H1 (cell line): ENCODE data around the gene LEKR1. TPM values are rescaled to one million over a fixed set of nuclear protein-coding genes. Genes with fewer than 3 reads are reported as not detected.

ENCODE experiments used
- CTCF ChIA-PET: fragments of 300-600 bp; sonication (Branson Sonifier 250); formaldehyde crosslinking; loops from one replicate; lab custom pipeline; 2021; ENCODE audit not compliant: partially characterized antibody; lab: Charles Lee
- POLR2A ChIA-PET: fragments of 300-600 bp; sonication (Branson Sonifier 250); formaldehyde crosslinking; loops from one replicate; lab custom pipeline; 2021; ENCODE audit warnings: inconsistent platforms; ENCODE audit not compliant: partially characterized antibody; lab: Charles Lee
- DNase-seq, 2 experiments: peaks; one replicate each; pipeline versions ENCODE4 v3.0.0 to v3.0.0-alpha.2; 2010 to 2022; ENCODE audit warnings: low spot score in 2 of 2, low read depth in 1 of 2, mixed read lengths in 1 of 2
- FAIRE-seq: peaks from 2 replicates; lab custom pipeline; 2011; peaks lifted over from hg19 to GRCh38; lab: Jason Lieb, UNC
- H2AFZ ChIP-seq: 2 replicates; pipeline ENCODE4 v1.8.1; 2012; ENCODE audit warnings: low read length, inconsistent platforms
- H2AK5ac ChIP-seq: 2 replicates; pipeline ENCODE4 v1.6.1; 2013; ENCODE audit warnings: low read depth, low read length
- H2BK120ac ChIP-seq: replicated peaks from 2 replicates; pipeline ENCODE3; 2013; ENCODE audit warnings: low read depth, low read length, inconsistent platforms
- H2BK12ac ChIP-seq: 2 replicates; pipeline ENCODE4 v1.6.1; 2013; ENCODE audit warnings: low read depth, low read length
- H2BK15ac ChIP-seq: 2 replicates; pipeline ENCODE4 v1.6.1; 2013; ENCODE audit warnings: low read length
- H2BK20ac ChIP-seq: 2 replicates; pipeline ENCODE4 v1.6.1; 2013; ENCODE audit warnings: low read length
- H2BK5ac ChIP-seq: 2 replicates; pipeline ENCODE4 v1.6.1; 2013; ENCODE audit warnings: low read depth, low read length
- H3K14ac ChIP-seq: 2 replicates; pipeline ENCODE4 v1.6.1; 2013; ENCODE audit warnings: inconsistent platforms; ENCODE audit not compliant: insufficient read length
- H3K18ac ChIP-seq: 2 replicates; pipeline ENCODE4 v1.6.1; 2013; ENCODE audit warnings: low read length; ENCODE audit errors: extremely low read depth
- H3K23ac ChIP-seq: 2 replicates; pipeline ENCODE4 v1.6.1; 2013; ENCODE audit warnings: inconsistent platforms; ENCODE audit not compliant: insufficient read length
- H3K23me2 ChIP-seq: 2 replicates; pipeline ENCODE4 v1.6.1; 2013; ENCODE audit warnings: low read depth, low read length
- H3K27ac ChIP-seq: 2 replicates; pipeline ENCODE4 v1.6.1; 2011; ENCODE audit warnings: low read depth, low read length, inconsistent platforms
- H3K27me3 ChIP-seq, 4 experiments: replicated peaks in 1 of 4; 1 replicate in 1 of 4; 2 replicates in 3 of 4; pipeline versions ENCODE4 v1.6.1 to v1.8.1; 2011 to 2013; ENCODE audit warnings: low read length in 3 of 4, mild to moderate bottlenecking in 3 of 4, inconsistent platforms in 2 of 4, mixed read lengths in 2 of 4, moderate library complexity in 1 of 4; ENCODE audit not compliant: control insufficient read depth in 3 of 4, insufficient read depth in 3 of 4; ENCODE audit errors: extremely low read depth in 1 of 4
- H3K36me3 ChIP-seq, 4 experiments: 2 replicates each; pipeline versions ENCODE4 v1.6.1 to v1.8.1; 2011 to 2013; ENCODE audit warnings: mild to moderate bottlenecking in 4 of 4, low read length in 3 of 4, moderate library complexity in 2 of 4, control low read depth in 1 of 4, inconsistent platforms in 1 of 4; ENCODE audit not compliant: insufficient read depth in 4 of 4, control insufficient read depth in 2 of 4
- H3K4ac ChIP-seq: replicated peaks from 2 replicates; pipeline ENCODE3; 2013; ENCODE audit warnings: low read length, low read depth, mixed read lengths, inconsistent platforms; ENCODE audit not compliant: insufficient read length
- H3K4me1 ChIP-seq, 4 experiments: replicated peaks in 1 of 4; 1 replicate in 1 of 4; 2 replicates in 3 of 4; pipeline versions ENCODE4 v1.6.1 to v1.8.1; 2011 to 2013; ENCODE audit warnings: low read length in 3 of 4, inconsistent platforms in 2 of 4, mixed read lengths in 1 of 4; ENCODE audit not compliant: insufficient read depth in 4 of 4, control insufficient read depth in 3 of 4
- H3K4me2 ChIP-seq, 2 experiments: 2 replicates each; pipeline versions ENCODE4 v1.6.1 to v1.8.1; 2011 to 2013; ENCODE audit warnings: low read depth in 2 of 2, low read length in 2 of 2, control low read depth in 1 of 2, inconsistent platforms in 1 of 2, mild to moderate bottlenecking in 1 of 2; ENCODE audit not compliant: insufficient read depth in 1 of 2
- H3K4me3 ChIP-seq, 4 experiments: fragments of 200-600, 300-600 bp in 1 of 4; sonication (generic), shearing (Covaris generic), sonication (Bioruptor Twin) in 1 of 4; 2 replicates each; pipeline versions ENCODE4 v1.5.1 to v1.8.1; 2011 to 2016; ENCODE audit warnings: low read length in 4 of 4, low read depth in 3 of 4, control low read depth in 2 of 4, inconsistent platforms in 2 of 4, mild to moderate bottlenecking in 2 of 4, mixed read lengths in 1 of 4, moderate library complexity in 1 of 4; ENCODE audit not compliant: insufficient read depth in 2 of 4; ENCODE audit errors: extremely low read depth in 1 of 4
- H3K56ac ChIP-seq: replicated peaks from 2 replicates; pipeline ENCODE3; 2013; ENCODE audit warnings: low read depth, mild to moderate bottlenecking, mixed read lengths, low read length, inconsistent platforms; ENCODE audit not compliant: insufficient read length
- H3K79me1 ChIP-seq: 2 replicates; pipeline ENCODE4 v1.6.1; 2013; ENCODE audit warnings: low read depth, low read length, control low read depth
- H3K79me2 ChIP-seq, 2 experiments: 2 replicates each; pipeline versions ENCODE4 v1.6.1 to v1.8.1; 2012 to 2013; ENCODE audit warnings: low read length in 2 of 2, mild to moderate bottlenecking in 2 of 2, inconsistent platforms in 1 of 2; ENCODE audit not compliant: insufficient read depth in 2 of 2, control insufficient read depth in 1 of 2
- H3K9ac ChIP-seq, 4 experiments: replicated peaks in 1 of 4; 1 replicate in 1 of 4; 2 replicates in 3 of 4; pipeline versions ENCODE4 v1.6.1 to v1.8.1; 2011 to 2013; ENCODE audit warnings: low read depth in 3 of 4, low read length in 3 of 4, control low read depth in 2 of 4, mild to moderate bottlenecking in 2 of 4, moderate library complexity in 2 of 4, inconsistent platforms in 1 of 4; ENCODE audit errors: extremely low read depth in 1 of 4
- H3K9me3 ChIP-seq, 2 experiments: 2 replicates each; pipeline versions ENCODE4 v1.6.1 to v1.8.1; 2012 to 2013; ENCODE audit warnings: mild to moderate bottlenecking in 2 of 2, moderate library complexity in 2 of 2, control low read depth in 1 of 2, inconsistent platforms in 1 of 2, low read depth in 1 of 2, low read length in 1 of 2, mixed read lengths in 1 of 2; ENCODE audit not compliant: insufficient read depth in 2 of 2
- H4K20me1 ChIP-seq, 2 experiments: replicated peaks in 1 of 2; 2 replicates each; pipeline versions ENCODE3 to v1.8.1; 2011 to 2013; ENCODE audit warnings: inconsistent platforms in 2 of 2, low read length in 2 of 2, mild to moderate bottlenecking in 1 of 2; ENCODE audit not compliant: insufficient read depth in 2 of 2, control insufficient read depth in 1 of 2
- H4K5ac ChIP-seq: 2 replicates; pipeline ENCODE4 v1.6.1; 2013; ENCODE audit warnings: low read length, low read depth, mixed read lengths, inconsistent platforms; ENCODE audit not compliant: insufficient read length
- H4K8ac ChIP-seq: 2 replicates; pipeline ENCODE4 v1.8.0; 2013; ENCODE audit warnings: mild to moderate bottlenecking, moderate library complexity, low read length, inconsistent platforms; ENCODE audit not compliant: insufficient read depth; ENCODE audit errors: extremely low read depth
- H4K91ac ChIP-seq: replicated peaks from 2 replicates; pipeline ENCODE3; 2013; ENCODE audit warnings: low read length, mixed read lengths, inconsistent platforms; ENCODE audit not compliant: insufficient read length
- JUND ChIP-seq: IDR thresholded peaks from 2 replicates; pipeline ENCODE4 v1.6.1; 2011; ENCODE audit warnings: mild to moderate bottlenecking, improper control_type of control experiment, low read length
- KDM1A ChIP-seq: fragments of 200-600, 300-600 bp; sonication (generic); IDR thresholded peaks from 2 replicates; pipeline ENCODE4 v1.7.1; 2016; ENCODE audit warnings: mild to moderate bottlenecking, low read length, borderline replicate concordance
- KDM5A ChIP-seq: fragments of 200-600 bp; IDR thresholded peaks from 2 replicates; pipeline ENCODE4 v1.7.1; 2012; ENCODE audit warnings: mild to moderate bottlenecking, low read length, inconsistent platforms, mixed read lengths
- NRF1 ChIP-seq: IDR thresholded peaks from 2 replicates; pipeline ENCODE4 v1.6.1; 2011; ENCODE audit warnings: mild to moderate bottlenecking, low read depth, low read length, improper control_type of control experiment
- RNF2 ChIP-seq: fragments of 200-900, 300-1000 bp; sonication (generic); IDR thresholded peaks from 2 replicates; pipeline ENCODE4 v1.7.1; 2016; ENCODE audit warnings: borderline replicate concordance, low read depth, mild to moderate bottlenecking, antibody characterized with exemption, low read length; ENCODE audit not compliant: poor library complexity, severe bottlenecking; ENCODE audit errors: missing control alignments
- SIN3A ChIP-seq, 2 experiments: IDR thresholded peaks in 1 of 2; conservative IDR thresholded peaks in 1 of 2; 2 replicates each; pipeline ENCODE4 v1.6.1; 2011 to 2012; ENCODE audit warnings: low read length in 2 of 2, improper control_type of control experiment in 1 of 2, low read depth in 1 of 2, mild to moderate bottlenecking in 1 of 2
- TBP ChIP-seq: IDR thresholded peaks from 2 replicates; pipeline ENCODE4 v1.6.1; 2011; ENCODE audit warnings: low read depth, low read length, improper control_type of control experiment
- USF2 ChIP-seq: IDR thresholded peaks from 2 replicates; pipeline ENCODE4 v1.6.1; 2011; ENCODE audit warnings: low read length, improper control_type of control experiment
- WGBS, 2 experiments: shearing (Covaris generic) in 1 of 2; methylation state at CpG; one replicate each; pipeline versions ENCODE4 v1.1.6 to v1.1.7; 2013 to 2015; ENCODE audit warnings: low lambda C conversion rate in 2 of 2, mixed read lengths in 2 of 2, inconsistent platforms in 1 of 2, low coverage in 1 of 2, missing lambda C conversion rate in 1 of 2; ENCODE audit not compliant: insufficient replicate concordance in 2 of 2, insufficient coverage in 1 of 2, insufficient read length in 1 of 2; ENCODE audit errors: extremely low coverage in 1 of 2, missing lambda C conversion rate in 1 of 2; 5-methylcytosine and 5-hydroxymethylcytosine counted together
- polyA plus RNA-seq, 7 experiments: library from polyadenylated mRNA; depleted of rRNA in 3 of 7; stranded (reverse) in 5 of 7; unstranded in 2 of 7; fragments of >200 nt in 5 of 7; fragments of 200-250 nt in 2 of 7; gene quantifications; 1 replicate in 5 of 7; 2 replicates in 1 of 7; 4 replicates in 1 of 7; pipeline versions ENCODE4 v1.2.1 to v1.2.3, GENCODE V29; 2011 to 2013; ENCODE audit warnings: missing spikeins in 2 of 7, mixed read lengths in 2 of 7
- total RNA-seq: library from RNA; stranded (reverse); fragmentation: NEBNext Ultra II Directional; extraction: Animal tissue kit (Norgen Biotek cat#: 25700); gene quantifications from 2 replicates; pipeline ENCODE4 v1.2.1, GENCODE V29; 2021
- TF ChIP-seq, protein P1 (sequence below), 3 experiments: IDR thresholded peaks; 1 replicate in 2 of 3; 2 replicates in 1 of 3; pipeline versions ENCODE4 v1.5.1 to v1.6.1; 2011; ENCODE audit warnings: low read length in 3 of 3, mild to moderate bottlenecking in 3 of 3, inconsistent platforms in 2 of 3, low read depth in 1 of 3, moderate library complexity in 1 of 3; ENCODE audit not compliant: insufficient read depth in 1 of 3; ENCODE audit errors: control extremely low read depth in 1 of 3

Gene LEKR1
- total and polyA plus RNA-seq, 2 of the 8 experiments (the other 6 are each of a cell fraction or from before 2014, with no cell fraction given), result 0.08 TPM; not detected in 1

- Histone ChIP-seq H3K79me2 (no peaks in the 10 kb centered on the region), H3K23me2 (no peaks in the 10 kb centered on the region), H3K27ac (no peak overlapping the region), H2AK5ac (no peak overlapping the region), H3K4me2 (no peak overlapping the region), H2AFZ (no peak overlapping the region), H2BK20ac (no peak overlapping the region), H3K27me3 (peaks cover 0 to 6% (median 3%) of the 10 kb centered on the region in 4 experiments; a peak in 3 of 7 replicates), H4K91ac (no peak overlapping the region), H3K4me1 (peaks cover 5 to 15% (median 9%) of the 10 kb centered on the region in 4 experiments), H3K4me3 (no peak overlapping the region), H3K23ac (no peak overlapping the region), H2BK5ac (no peak overlapping the region), H4K5ac (no peak overlapping the region), H3K9ac (no peak overlapping the region), H3K14ac (no peak overlapping the region), H3K9me3 (no peaks in the 10 kb centered on the region), H3K36me3 (no peaks in the 10 kb centered on the region), H4K20me1 (no peaks in the 10 kb centered on the region), H3K79me1 (no peaks in the 10 kb centered on the region), H3K4ac (no peak overlapping the region), H3K18ac (no peak overlapping the region), H3K56ac (no peak overlapping the region), H4K8ac (no peak overlapping the region), H2BK120ac (no peak overlapping the region), H2BK12ac (no peak overlapping the region), H2BK15ac (no peak overlapping the region)
- CTCF ChIA-PET, result interaction anchor here (1.3 to 3.0 kb wide), 4 partner anchors 10 to 70 kb away, joined by 3 to 14 read pairs (median 6); no protein-coding TSS in a partner anchor
- FAIRE-seq (no peak), DNase-seq (no peak)
- WGBS, 2 experiments, result 80% methylated on average over 3 of the region's 3 CpGs; no CpG with 5 or more reads in 1 of the 2 experiments
- POLR2A ChIA-PET, result interaction anchor here (2.0 kb wide), 1 partner anchor 10 kb away, joined by 9 read pairs; no protein-coding TSS in a partner anchor
- TF ChIP-seq NRF1, result no peak
- TF ChIP-seq, protein P1, sequence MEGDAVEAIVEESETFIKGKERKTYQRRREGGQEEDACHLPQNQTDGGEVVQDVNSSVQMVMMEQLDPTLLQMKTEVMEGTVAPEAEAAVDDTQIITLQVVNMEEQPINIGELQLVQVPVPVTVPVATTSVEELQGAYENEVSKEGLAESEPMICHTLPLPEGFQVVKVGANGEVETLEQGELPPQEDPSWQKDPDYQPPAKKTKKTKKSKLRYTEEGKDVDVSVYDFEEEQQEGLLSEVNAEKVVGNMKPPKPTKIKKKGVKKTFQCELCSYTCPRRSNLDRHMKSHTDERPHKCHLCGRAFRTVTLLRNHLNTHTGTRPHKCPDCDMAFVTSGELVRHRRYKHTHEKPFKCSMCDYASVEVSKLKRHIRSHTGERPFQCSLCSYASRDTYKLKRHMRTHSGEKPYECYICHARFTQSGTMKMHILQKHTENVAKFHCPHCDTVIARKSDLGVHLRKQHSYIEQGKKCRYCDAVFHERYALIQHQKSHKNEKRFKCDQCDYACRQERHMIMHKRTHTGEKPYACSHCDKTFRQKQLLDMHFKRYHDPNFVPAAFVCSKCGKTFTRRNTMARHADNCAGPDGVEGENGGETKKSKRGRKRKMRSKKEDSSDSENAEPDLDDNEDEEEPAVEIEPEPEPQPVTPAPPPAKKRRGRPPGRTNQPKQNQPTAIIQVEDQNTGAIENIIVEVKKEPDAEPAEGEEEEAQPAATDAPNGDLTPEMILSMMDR (IDR thresholded peaks at IDR 0.05; ENCODE audit: control extremely low read depth in 1 of 3, insufficient read depth in 1 of 3, low read depth in 1 of 3, low read length in 3 of 3), result no peak
- no peak for TF ChIP-seq RNF2
- no peak for TF ChIP-seq KDM1A
- TF ChIP-seq KDM5A, result no peak
- TF ChIP-seq JUND, result no peak
- no peak for TF ChIP-seq SIN3A (conservative IDR thresholded peaks at IDR 0.05 in 1 of 2, IDR thresholded peaks at IDR 0.05 in 1 of 2; ENCODE audit: low read depth in 1 of 2, low read length in 2 of 2)
- TF ChIP-seq USF2, result no peak
- TF ChIP-seq TBP, result no peak
These were observed 241.0 kb downstream of the LEKR1 start for GRCh38 chr3:157067114-157067513.
